HCT116 (cell line): ENCODE results near the gene ABI3. TPM values are rescaled to one million over a fixed set of nuclear protein-coding genes. Genes with fewer than 3 reads are reported as not detected.

ENCODE experiments used
- ATAC-seq: fragments of 200-7000 bp; cut with Tn5 transposase; 2 replicates; pipeline ENCODE4 v1.9.1; 2020; ENCODE audit warnings: mild to moderate bottlenecking, moderate library complexity
- BruUV-seq: library from RNA; stranded (reverse); fragments of 400-500 nt; replicated peaks from 2 replicates; lab custom pipeline; 2021; lab: Mats Ljungman, UMichigan
- CTCF ChIA-PET: fragments of 300-600 bp; sonication (Branson Sonifier 250); formaldehyde crosslinking; loops from one replicate; lab custom pipeline; 2021; ENCODE audit warnings: antibody characterized with exemption; lab: Charles Lee
- POLR2A ChIA-PET: fragments of 300-600, 350-600 bp; sonication (Branson Sonifier 250); formaldehyde crosslinking; loops from one replicate; lab custom pipeline; 2021; ENCODE audit warnings: antibody characterized with exemption; lab: Charles Lee
- RAD21 ChIA-PET, 2 experiments: fragments of 300-600 bp; sonication (Branson Sonifier 250); formaldehyde crosslinking; loops; one replicate each; lab custom pipeline; 2023; ENCODE audit warnings: low total read pairs in 2 of 2; ENCODE audit not compliant: uncharacterized antibody in 2 of 2, unreplicated experiment in 2 of 2, low non-redundant PET in 1 of 2; lab: Charles Lee
- DNase-seq: peaks from one replicate; pipeline ENCODE4 v3.0.0-alpha.2; 2010; ENCODE audit warnings: low read depth, low spot score
- H2AFZ ChIP-seq: fragments of 200-600 bp; shearing (Covaris generic), sonication (generic); 2 replicates; pipeline ENCODE4 v1.6.1; 2017; ENCODE audit warnings: low read depth, mixed run types, mixed read lengths, antibody characterized with exemption, low read length; ENCODE audit not compliant: poor library complexity, severe bottlenecking
- H3K27ac ChIP-seq: 2 replicates; pipeline ENCODE4 v1.5.1; 2012; ENCODE audit warnings: low read depth, low read length
- H3K27me3 ChIP-seq: fragments of 200-600 bp; sonication (generic); 2 replicates; pipeline ENCODE4 v1.6.1; 2016; ENCODE audit warnings: mixed run types, low read length, mixed read lengths; ENCODE audit not compliant: insufficient read depth
- H3K36me3 ChIP-seq, 2 experiments: fragments of 200-500 bp in 1 of 2; fragments of 200-600 bp in 1 of 2; sonication (Bioruptor generic) in 1 of 2; sonication (generic) in 1 of 2; 2 replicates each; pipeline versions ENCODE4 v1.5.1 to v1.6.1; 2014 to 2016; ENCODE audit warnings: low read length in 2 of 2, inconsistent platforms in 1 of 2, mixed read lengths in 1 of 2, mixed run types in 1 of 2; ENCODE audit not compliant: insufficient read depth in 2 of 2, control insufficient read depth in 1 of 2
- H3K4me1 ChIP-seq, 2 experiments: fragments of 200-600 bp in 1 of 2; sonication (generic) in 1 of 2; 2 replicates each; pipeline versions ENCODE4 v1.5.1 to v1.6.1; 2012 to 2017; ENCODE audit warnings: low read length in 2 of 2, inconsistent platforms in 1 of 2, mild to moderate bottlenecking in 1 of 2, mixed read lengths in 1 of 2, mixed run types in 1 of 2, moderate library complexity in 1 of 2; ENCODE audit not compliant: insufficient read depth in 2 of 2, control insufficient read depth in 1 of 2
- H3K4me2 ChIP-seq: fragments of 200-600 bp; sonication (generic); 2 replicates; pipeline ENCODE4 v1.6.1; 2017; ENCODE audit warnings: mixed run types, low read length, mixed read lengths
- H3K4me3 ChIP-seq, 2 experiments: fragments of 200-600 bp in 1 of 2; sonication (generic) in 1 of 2; replicated peaks in 1 of 2; 2 replicates each; pipeline ENCODE4 v1.5.1; 2011 to 2016; ENCODE audit warnings: low read length in 2 of 2, control low read depth in 1 of 2, low read depth in 1 of 2, mild to moderate bottlenecking in 1 of 2, mixed read lengths in 1 of 2, mixed run types in 1 of 2
- H3K79me2 ChIP-seq: fragments of 200-600 bp; sonication (generic); 2 replicates; pipeline ENCODE4 v1.6.1; 2017; ENCODE audit warnings: mild to moderate bottlenecking, mixed run types, low read length, moderate library complexity, mixed read lengths; ENCODE audit not compliant: insufficient read depth
- H3K9ac ChIP-seq: fragments of 200-600 bp; sonication (generic); 2 replicates; pipeline ENCODE4 v1.6.1; 2016; ENCODE audit warnings: low read length, mixed read lengths
- H3K9me2 ChIP-seq: fragments of 200-600 bp; sonication (generic), shearing (Covaris generic); 2 replicates; pipeline ENCODE4 v1.6.1; 2017; ENCODE audit warnings: mixed run types, mild to moderate bottlenecking, moderate library complexity; ENCODE audit not compliant: insufficient read depth
- H3K9me3 ChIP-seq, 2 experiments: fragments of 200-500 bp in 1 of 2; fragments of 200-600 bp in 1 of 2; sonication (Bioruptor generic) in 1 of 2; sonication (generic) in 1 of 2; 2 replicates each; pipeline ENCODE4 v1.6.1; 2014 to 2017; ENCODE audit warnings: low read length in 2 of 2, mixed read lengths in 2 of 2, inconsistent platforms in 1 of 2, low read depth in 1 of 2, mild to moderate bottlenecking in 1 of 2, mixed run types in 1 of 2, moderate library complexity in 1 of 2; ENCODE audit not compliant: control insufficient read depth in 1 of 2, insufficient read depth in 1 of 2
- H4K20me1 ChIP-seq: fragments of 200-600 bp; sonication (generic), shearing (Covaris generic); 2 replicates; pipeline ENCODE4 v1.6.1; 2017; ENCODE audit warnings: mixed run types, mild to moderate bottlenecking, moderate library complexity; ENCODE audit not compliant: insufficient read depth
- ATF3 ChIP-seq: IDR thresholded peaks from 2 replicates; pipeline ENCODE4 v1.6.1; 2012
- EZH2phosphoT487 ChIP-seq: fragments of 200-600 bp; IDR thresholded peaks from 2 replicates; pipeline ENCODE4 v1.6.1; 2018; ENCODE audit warnings: antibody characterized with exemption, borderline replicate concordance
- FOSL1 ChIP-seq: IDR thresholded peaks from 2 replicates; pipeline ENCODE4 v1.6.1; 2012; ENCODE audit warnings: low read depth
- RAD21 ChIP-seq: IDR thresholded peaks from 2 replicates; pipeline ENCODE4 v1.6.1; 2012; ENCODE audit warnings: low read depth, mild to moderate bottlenecking
- SIN3A ChIP-seq: IDR thresholded peaks from 2 replicates; pipeline ENCODE4 v1.6.1; 2012; ENCODE audit warnings: low read depth
- TCF7L2 ChIP-seq: IDR thresholded peaks from 2 replicates; pipeline ENCODE4 v1.7.0; 2011; ENCODE audit warnings: borderline replicate concordance, inconsistent platforms; ENCODE audit not compliant: insufficient read depth, insufficient read length; ENCODE audit errors: extremely low read depth
- YY1 ChIP-seq: IDR thresholded peaks from 2 replicates; pipeline ENCODE4 v1.6.1; 2011; ENCODE audit warnings: low read length, low read depth, moderate library complexity, mild to moderate bottlenecking; ENCODE audit not compliant: insufficient replicate concordance; ENCODE audit errors: extremely low read depth
- ZFX ChIP-seq: fragments of 450-650 bp; IDR thresholded peaks from 2 replicates; pipeline ENCODE4 v1.6.1; 2017
- intact Hi-C: fragments of 100-400 bp; cut with micrococcal nuclease; formaldehyde crosslinking; loops from 2 replicates; pipeline ENCODE4 v1.10.0; 2022
- total RNA-seq: library from RNA; stranded (reverse); gene quantifications from one replicate; pipeline ENCODE4 v1.2.1, GENCODE V29; 2021; ENCODE audit not compliant: unreplicated experiment

ABI3 gene
- total RNA-seq, 1 experiment from 2014 or later, result 0.12 TPM

- ChIA-PET CTCF (no interaction called here), RAD21 (no interaction called here)
Observed at GRCh38 chr17:49269356-49269755, 58.8 kb downstream of the ABI3 start.

More at GRCh38 chr17:49269356-49269755, 58.8 kb downstream of the ABI3 start:
- no TSS peak for BruUV-seq
- intact Hi-C loops, result no loop called here
- Histone ChIP-seq H3K79me2 (no peaks in the 10 kb centered on the region), H3K9ac (no peak overlapping the region), H2AFZ (no peak overlapping the region), H3K4me2 (no peak overlapping the region), H3K4me3 (no peak overlapping the region), H3K27me3 (no peaks in the 10 kb centered on the region), H3K9me3 (no peaks in the 10 kb centered on the region), H3K36me3 (no peaks in the 10 kb centered on the region), H3K4me1 (no peaks in the 10 kb centered on the region), H3K9me2 (no peaks in the 10 kb centered on the region), H4K20me1 (no peaks in the 10 kb centered on the region), H3K27ac (no peak overlapping the region)
- no peak for TF ChIP-seq ZFX
- no peak for TF ChIP-seq TCF7L2
- TF ChIP-seq SIN3A, result no peak
- no peak for TF ChIP-seq ATF3
- TF ChIP-seq FOSL1, result no peak
- no peak for TF ChIP-seq RAD21
- TF ChIP-seq EZH2phosphoT487, result no peak
- no peak for TF ChIP-seq YY1
- no peak for ATAC-seq
- POLR2A ChIA-PET, result no interaction called here
- DNase-seq, result no peak

Other genes with a start within 250 kb of the ABI3 start
- not detected for gene GIP, start 242.1 kb upstream of the ABI3 start, total RNA-seq
- 0.91 TPM for gene IGF2BP1, start 213.3 kb upstream of the ABI3 start, total RNA-seq
- gene B4GALNT2, start 77.9 kb upstream of the ABI3 start, total RNA-seq, result not detected
- gene GNGT2, start 133 bp upstream of the ABI3 start, total RNA-seq, result not detected
- 3.0 TPM for gene PHOSPHO1, start 20.1 kb downstream of the ABI3 start, total RNA-seq
- gene ZNF652, start 151.5 kb downstream of the ABI3 start, total RNA-seq, result 27.8 TPM
- 534 TPM for gene PHB1, start 204.2 kb downstream of the ABI3 start, total RNA-seq